HG02840 (cell line): Measurements from ENCODE around the gene TFPT.

Experiments used
- ATAC-seq: cut with Tn5 transposase; IDR thresholded peaks from one replicate; pipeline ENCODE4 v1.9.1; 2021; ENCODE audit warnings: mild to moderate bottlenecking, moderate library complexity, moderate number of reproducible peaks; ENCODE audit not compliant: unreplicated experiment, low FRiP score

The TFPT gene

DNA sequence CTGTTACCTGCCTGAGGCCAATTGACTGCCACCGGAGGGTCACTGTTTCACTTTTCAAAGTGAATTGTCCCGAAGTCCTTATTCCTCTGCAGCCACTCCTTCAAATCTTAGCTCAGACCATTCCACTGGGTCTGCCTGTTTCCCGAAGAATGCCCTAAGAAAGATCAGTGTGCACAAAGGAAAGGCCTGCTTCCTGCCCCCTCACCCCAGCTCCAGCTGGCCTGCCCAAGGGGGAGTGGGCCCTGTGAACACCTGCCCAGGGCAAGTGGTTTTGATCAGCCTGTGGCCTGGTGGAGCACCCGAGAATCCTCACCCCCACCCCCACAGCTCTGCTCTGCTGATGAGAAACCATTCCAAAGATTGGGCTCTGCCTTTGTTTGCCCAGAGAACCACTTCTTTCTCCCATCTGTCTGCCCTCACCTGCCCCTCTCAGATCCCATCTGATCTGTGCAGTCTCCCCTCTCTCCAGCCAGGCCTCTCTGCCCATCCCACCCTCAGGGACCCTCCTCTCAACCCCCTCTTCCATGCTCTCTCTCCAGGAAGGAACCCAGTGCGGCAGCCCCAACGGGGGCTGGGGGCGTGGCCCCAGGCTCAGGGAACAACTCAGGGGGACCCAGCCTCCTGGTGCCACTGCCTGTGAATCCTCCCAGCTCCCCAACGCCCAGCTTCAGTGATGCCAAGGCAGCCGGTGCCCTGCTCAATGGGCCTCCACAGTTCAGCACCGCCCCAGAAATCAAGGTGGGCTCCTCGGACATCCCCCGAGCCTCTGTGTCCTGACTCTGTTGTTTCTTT is 33.8 kb upstream of the TFPT start:
- no peak for ATAC-seq

GRCh38 chr19:54148158-54148557 is 32.7 kb upstream of the TFPT start:
- no peak for ATAC-seq

- no peak for ATAC-seq
Observed at GRCh38 chr19:54147676-54148075, 32.2 kb upstream of the TFPT start.

- no peak for ATAC-seq
Observed at GRCh38 chr19:54145541-54146158, 30.2 kb upstream of the TFPT start.

- no peak for ATAC-seq
Observed at GRCh38 chr19:54142166-54142780, 26.8 kb upstream of the TFPT start.

- no peak for ATAC-seq
Observed at GRCh38 chr19:54141356-54141755, 25.9 kb upstream of the TFPT start.

- no peak for ATAC-seq
Observed at GRCh38 chr19:54138489-54139256, 23.2 kb upstream of the TFPT start.

- no peak for ATAC-seq
Observed at GRCh38 chr19:54137699-54138488, 22.4 kb upstream of the TFPT start, which contains the start of gene CNOT3. Gene CNOT3 (plus strand): TSS chr19:54137762. CDS start chr19:54142979, 5,217 bp downstream.

DNA sequence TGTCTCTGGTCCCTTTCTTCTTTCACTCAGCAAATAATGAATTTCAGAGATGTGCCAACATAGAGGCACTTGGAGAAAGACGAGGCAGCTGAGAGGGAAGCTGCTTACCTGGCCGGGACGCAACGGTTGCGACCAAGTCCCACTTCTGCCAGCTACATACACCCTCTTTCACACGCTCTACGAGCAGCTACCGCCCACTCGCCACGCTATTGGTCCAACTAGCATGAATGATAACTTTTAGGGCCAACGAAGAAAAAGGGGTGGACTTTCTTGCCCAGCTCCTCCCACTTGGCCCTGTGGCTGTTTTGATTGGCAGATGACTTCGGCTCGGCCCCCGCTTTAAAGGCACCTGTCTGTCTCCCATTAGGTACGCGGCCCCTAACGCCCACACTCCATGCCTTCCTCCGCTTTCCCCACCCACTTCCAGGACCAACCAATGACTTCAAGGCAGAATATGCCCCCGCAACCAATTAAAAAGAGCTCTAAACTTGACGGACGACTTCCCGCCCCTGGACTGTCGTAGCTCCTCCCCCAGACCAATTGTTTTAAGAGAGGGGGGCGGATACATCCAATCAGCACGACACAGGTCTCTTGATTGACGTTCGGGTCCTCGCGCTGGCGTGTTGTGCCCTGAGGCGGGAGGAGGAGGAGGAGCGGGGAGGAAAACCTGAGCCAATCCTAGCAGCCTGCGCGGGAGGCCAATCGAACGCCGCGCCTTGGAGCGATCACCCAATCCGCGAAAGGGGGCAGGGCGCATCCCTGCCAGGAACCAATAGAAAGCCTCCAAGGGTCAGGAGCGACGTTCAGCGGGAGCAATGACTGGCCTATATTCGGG is 21.6 kb upstream of the TFPT start:
- peak; percentile 79 for ATAC-seq

- no peak for ATAC-seq
Observed at GRCh38 chr19:54136086-54136863, 20.8 kb upstream of the TFPT start.

- no peak for ATAC-seq
Observed at GRCh38 chr19:54133957-54134590, 18.6 kb upstream of the TFPT start.

GRCh38 chr19:54133312-54133956 is 18.0 kb upstream of the TFPT start:
- no peak for ATAC-seq

- ATAC-seq, result no peak
Observed at GRCh38 chr19:54129617-54129996, 14.2 kb upstream of the TFPT start.

GRCh38 chr19:54128796-54129616 is 13.5 kb upstream of the TFPT start:
- no peak for ATAC-seq

GRCh38 chr19:54128441-54128725 is 12.9 kb upstream of the TFPT start:
- ATAC-seq, result no peak

DNA sequence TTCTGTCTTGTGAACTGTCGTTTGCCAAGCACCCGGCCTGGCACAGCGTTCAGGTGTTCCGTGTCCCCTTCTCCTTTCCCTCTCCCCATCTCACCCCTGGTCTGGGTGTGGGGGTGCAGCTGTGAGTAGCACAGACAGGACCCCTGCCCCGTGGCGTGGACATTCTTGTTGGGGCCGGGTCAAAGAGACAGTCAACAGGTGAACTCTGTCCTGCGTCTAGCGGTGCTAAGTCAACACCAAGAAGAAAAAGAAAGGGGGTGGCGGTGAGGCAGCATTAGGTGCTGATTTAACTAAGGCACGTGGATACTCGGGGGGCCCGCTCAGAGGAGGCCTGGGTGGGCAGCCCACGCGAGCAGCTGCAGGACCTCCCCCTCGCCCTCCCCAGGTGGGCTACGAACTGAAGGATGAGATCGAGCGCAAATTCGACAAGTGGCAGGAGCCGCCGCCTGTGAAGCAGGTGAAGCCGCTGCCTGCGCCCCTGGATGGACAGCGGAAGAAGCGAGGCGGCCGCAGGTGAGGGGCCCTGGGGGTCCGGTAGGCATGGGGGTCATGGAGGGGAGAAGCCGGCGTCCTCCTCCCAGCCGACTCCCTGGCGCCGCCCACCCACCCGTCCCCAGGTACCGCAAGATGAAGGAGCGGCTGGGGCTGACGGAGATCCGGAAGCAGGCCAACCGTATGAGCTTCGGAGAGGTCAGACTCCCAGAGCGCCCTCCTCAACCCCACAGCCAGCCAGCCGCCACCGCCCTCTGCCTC is 12.4 kb upstream of the TFPT start:
- no peak for ATAC-seq
